Mononuclear cell (primary cell): ENCODE results near the gene MED29. TPM values are rescaled to one million over a fixed set of nuclear protein-coding genes. Genes with fewer than 3 reads are reported as not detected.

ENCODE experiments used
- H3K27me3 ChIP-seq: 2 replicates; pipeline ENCODE4 v1.6.0; 2011; ENCODE audit warnings: low read length, control low read depth; ENCODE audit not compliant: insufficient read depth
- H3K4me1 ChIP-seq: 2 replicates; pipeline ENCODE4 v1.5.1; 2011; ENCODE audit warnings: mild to moderate bottlenecking, low read length, control low read depth; ENCODE audit not compliant: insufficient read depth
- H3K4me3 ChIP-seq: 2 replicates; pipeline ENCODE4 v1.5.1; 2011; ENCODE audit warnings: mild to moderate bottlenecking, low read length, moderate library complexity
- H3K9me3 ChIP-seq: 2 replicates; pipeline ENCODE4 v1.5.1; 2011; ENCODE audit warnings: low read depth, mild to moderate bottlenecking, control low read depth, low read length
- total RNA-seq: library from RNA; depleted of rRNA; stranded (reverse); fragments of >200 nt; gene quantifications from one replicate; pipeline ENCODE4 v1.2.3, GENCODE V29; 2012

Gene MED29
- total RNA-seq, 1 donor, result 21.9 TPM

DNA sequence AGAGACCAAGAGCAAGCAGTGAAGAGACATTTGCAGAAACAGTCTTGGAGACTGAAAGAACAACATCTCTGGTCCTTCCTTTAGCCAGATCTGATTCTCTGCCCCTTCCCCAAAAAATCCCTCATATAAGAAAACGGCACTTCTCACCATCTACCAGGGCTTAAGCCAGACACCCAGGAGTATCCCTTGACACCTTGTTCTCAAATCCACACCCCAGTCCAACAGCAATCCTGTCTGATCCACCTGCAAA lies 19.6 kb downstream of the MED29 start:
- H3K4me3 ChIP-seq, result peak overlapping the region; percentile 100
- H3K27me3 ChIP-seq, result no peaks in the 10 kb centered on the region
- H3K4me1 ChIP-seq, result peaks cover 40% of the 10 kb centered on the region
- no peaks in the 10 kb centered on the region for H3K9me3 ChIP-seq

GRCh38 chr19:39411081-39411831 lies 20.1 kb downstream of the MED29 start:
- Histone ChIP-seq H3K9me3 (no peaks in the 10 kb centered on the region), H3K27me3 (no peaks in the 10 kb centered on the region), H3K4me3 (peak overlapping the region; percentile 100), H3K4me1 (peaks cover 35% of the 10 kb centered on the region)

DNA sequence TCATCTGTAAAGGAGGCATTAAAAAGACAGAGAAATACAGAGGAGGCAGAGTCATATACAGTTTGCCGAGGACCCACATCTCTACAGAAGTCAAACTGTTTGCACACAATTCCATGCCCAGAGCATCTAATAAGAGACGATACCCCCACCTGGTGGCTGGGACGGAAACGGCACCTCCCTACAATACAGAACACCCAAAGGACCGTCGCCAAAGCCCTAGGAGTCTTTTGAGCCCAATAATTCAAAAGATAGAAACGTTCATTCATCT lies 20.6 kb downstream of the MED29 start:
- Histone ChIP-seq H3K4me1 (peaks cover 35% of the 10 kb centered on the region), H3K27me3 (no peaks in the 10 kb centered on the region), H3K4me3 (peak overlapping the region; percentile 100), H3K9me3 (no peaks in the 10 kb centered on the region)

DNA sequence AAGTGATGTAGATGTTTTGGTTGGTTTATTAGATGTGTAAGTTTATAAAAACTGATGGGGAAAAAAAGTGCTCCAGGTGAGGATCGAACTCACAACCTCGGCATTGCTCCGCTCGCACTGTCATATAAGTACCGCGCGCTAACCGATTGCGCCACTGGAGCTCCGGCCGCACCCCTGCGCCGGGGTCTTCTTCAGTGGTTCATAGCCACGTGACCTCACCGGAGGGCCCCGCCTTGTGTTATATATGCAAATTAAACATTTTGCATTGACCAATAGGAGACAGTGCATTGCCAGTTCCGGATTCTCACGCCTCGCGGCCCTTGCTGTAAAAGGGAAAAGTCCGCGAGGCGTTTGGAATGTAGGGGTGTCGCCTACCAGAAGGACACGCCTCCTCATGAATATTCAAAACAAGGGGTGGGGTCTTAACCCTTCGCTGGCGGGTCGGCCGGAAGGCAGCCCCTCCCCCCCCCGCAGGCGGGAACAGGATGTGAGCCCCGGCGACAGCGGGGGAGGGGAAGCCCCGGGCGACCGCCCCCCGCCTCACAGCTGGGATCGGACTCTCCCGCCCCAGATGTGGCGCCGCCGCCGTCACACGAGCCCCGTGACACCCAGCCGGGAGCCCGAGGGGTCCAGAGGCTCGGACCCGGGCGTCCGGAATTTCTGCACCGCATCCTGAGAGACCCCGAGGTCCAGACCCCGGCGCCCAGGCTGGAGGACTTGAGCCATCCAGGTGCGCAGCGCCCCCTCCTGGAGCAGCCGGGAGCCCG lies 21.1 kb downstream of the MED29 start, which contains the start of gene PLEKHG2:
TSS of gene PLEKHG2 (plus strand) at position 570 of the 767 bp plus-strand sequence. CDS start 1,418 bp downstream, outside the sequence.
- peak within 1 kb of the TSS; percentile 100 for H3K4me3 ChIP-seq
- H3K27me3 ChIP-seq, result no peaks in the 10 kb centered on the region
- no peaks in the 10 kb centered on the region for H3K9me3 ChIP-seq
- H3K4me1 ChIP-seq, result peaks cover 35% of the 10 kb centered on the region

- Histone ChIP-seq H3K9me3 (no peaks in the 10 kb centered on the region), H3K27me3 (no peaks in the 10 kb centered on the region), H3K4me1 (peaks cover 35% of the 10 kb centered on the region), H3K4me3 (peak overlapping the region; percentile 100)
Measured at GRCh38 chr19:39412867-39413271, 21.7 kb downstream of the MED29 start.

DNA sequence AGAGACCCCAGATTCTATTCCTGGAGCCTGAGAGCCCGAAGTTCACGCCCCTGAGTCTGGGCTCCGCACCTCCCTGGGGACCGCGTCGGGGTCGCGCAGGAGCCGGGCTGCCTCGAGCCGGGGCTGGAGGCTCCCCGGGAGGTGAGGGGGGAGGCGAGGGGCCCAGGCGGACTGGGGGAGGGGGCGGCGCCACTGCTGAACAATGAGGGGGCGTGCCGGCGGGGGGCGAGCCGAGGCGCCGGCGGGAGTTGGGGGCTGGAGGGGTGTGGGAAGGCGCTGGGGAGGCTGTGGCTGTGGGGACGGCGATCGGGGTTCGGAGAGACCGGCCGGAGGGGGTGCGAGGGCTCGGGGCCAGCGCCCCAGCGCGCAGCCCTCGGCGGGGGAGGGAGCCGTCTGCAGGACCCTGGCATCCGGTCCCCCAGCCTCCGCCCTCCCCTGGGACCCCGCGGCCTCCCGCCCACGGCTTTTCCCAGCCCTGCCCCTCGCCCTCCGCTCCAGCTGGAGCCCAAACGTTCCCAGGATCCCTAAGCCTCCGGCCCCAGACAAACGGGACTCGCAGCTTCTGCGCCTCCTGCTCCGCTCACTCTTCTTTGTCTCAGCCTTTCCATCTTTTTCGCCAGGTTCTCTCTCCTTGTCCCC lies 22.2 kb downstream of the MED29 start:
- no peaks in the 10 kb centered on the region for H3K27me3 ChIP-seq
- H3K4me3 ChIP-seq, result peak overlapping the region; percentile 100
- H3K4me1 ChIP-seq, result peaks cover 33% of the 10 kb centered on the region
- H3K9me3 ChIP-seq, result no peaks in the 10 kb centered on the region

GRCh38 chr19:39413911-39414608 lies 22.9 kb downstream of the MED29 start:
- Histone ChIP-seq H3K4me3 (no peak overlapping the region), H3K9me3 (no peaks in the 10 kb centered on the region), H3K4me1 (peaks cover 27% of the 10 kb centered on the region), H3K27me3 (no peaks in the 10 kb centered on the region)

DNA sequence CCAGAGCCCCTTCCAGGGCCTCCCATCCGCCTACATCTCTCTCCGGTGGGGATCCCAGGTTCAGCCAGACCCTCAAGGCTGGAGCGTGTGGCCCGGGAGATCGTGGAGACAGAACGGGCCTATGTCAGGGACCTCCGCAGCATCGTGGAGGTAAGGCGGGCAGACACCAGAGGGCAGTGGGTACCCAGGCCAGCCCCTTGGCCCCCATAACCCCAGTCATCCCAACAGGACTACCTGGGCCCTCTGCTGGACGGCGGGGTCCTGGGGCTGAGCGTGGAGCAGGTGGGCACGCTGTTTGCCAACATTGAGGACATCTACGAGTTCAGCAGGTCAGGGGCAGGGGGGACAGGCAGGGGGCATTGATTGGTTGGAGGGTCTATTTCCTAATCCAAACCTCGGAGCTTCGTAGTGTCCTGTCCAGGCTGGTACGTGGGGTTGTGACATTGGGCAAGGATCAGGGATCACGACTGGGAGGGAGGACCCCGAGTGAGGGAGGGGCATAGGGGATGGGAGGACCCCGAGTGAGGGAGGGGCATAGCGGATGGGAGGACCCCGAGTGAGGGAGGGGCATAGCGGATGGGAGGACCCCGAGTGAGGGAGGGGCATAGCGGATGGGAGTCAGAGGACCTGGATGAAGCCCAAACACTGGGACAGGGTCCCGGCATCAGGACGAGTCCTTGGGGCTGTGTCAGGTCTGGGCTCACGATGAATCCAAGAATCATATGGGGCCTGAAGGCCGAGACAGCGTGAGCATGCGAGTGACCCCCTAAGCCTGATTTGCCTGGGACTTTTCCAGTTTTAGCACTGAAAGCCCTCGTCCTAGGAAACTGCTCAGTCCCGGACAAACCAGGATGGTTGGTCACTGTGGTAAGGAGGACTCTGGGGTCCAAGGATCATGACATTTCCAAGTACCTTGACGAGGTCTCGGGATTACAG lies 24.2 kb downstream of the MED29 start:
- Histone ChIP-seq H3K4me1 (peaks cover 25% of the 10 kb centered on the region), H3K9me3 (no peaks in the 10 kb centered on the region), H3K4me3 (no peak overlapping the region)

GRCh38 chr19:39416152-39417120 lies 25.3 kb downstream of the MED29 start:
- Histone ChIP-seq H3K9me3 (no peaks in the 10 kb centered on the region), H3K27me3 (no peaks in the 10 kb centered on the region), H3K4me1 (peaks cover 14% of the 10 kb centered on the region)

More for the DNA sequence above, 24.2 kb downstream of the MED29 start:
- no peaks in the 10 kb centered on the region for H3K27me3 ChIP-seq

DNA sequence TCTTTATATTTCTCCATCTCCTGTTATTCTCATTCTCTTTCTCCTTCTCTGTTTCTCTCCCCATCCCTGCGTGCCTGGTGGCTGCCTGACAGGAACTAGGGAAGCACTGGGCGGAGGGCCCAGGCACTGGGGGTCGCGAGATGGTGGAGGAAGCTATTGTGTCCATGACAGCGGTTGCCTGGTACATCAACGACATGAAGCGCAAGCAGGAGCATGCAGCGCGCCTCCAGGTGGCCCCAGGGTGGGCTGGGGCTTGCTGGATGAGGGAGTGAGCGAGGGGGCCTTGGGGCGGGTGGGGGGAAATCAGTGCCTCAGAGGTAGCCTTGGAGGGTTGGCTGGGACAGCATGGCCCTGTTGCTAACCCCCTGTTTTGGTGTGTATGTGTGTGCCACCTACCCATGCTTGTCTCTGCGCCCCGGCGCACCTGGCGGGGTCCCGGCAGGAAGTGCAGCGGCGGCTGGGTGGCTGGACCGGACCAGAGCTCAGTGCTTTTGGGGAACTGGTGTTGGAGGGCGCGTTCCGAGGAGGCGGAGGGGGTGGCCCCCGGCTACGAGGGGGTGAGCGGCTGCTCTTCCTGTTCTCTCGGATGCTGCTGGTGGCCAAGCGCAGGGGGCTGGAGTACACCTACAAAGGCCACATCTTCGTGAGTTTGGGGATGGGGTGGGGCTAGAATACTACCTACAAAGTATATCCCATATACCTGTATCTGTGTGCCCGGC lies 26.4 kb downstream of the MED29 start:
- Histone ChIP-seq H3K4me3 (no peak overlapping the region), H3K27me3 (no peaks in the 10 kb centered on the region)

More at GRCh38 chr19:39416152-39417120, 25.3 kb downstream of the MED29 start:
- no peak overlapping the region for H3K4me3 ChIP-seq

GRCh38 chr19:39419003-39419402 lies 27.8 kb downstream of the MED29 start:
- Histone ChIP-seq H3K27me3 (no peaks in the 10 kb centered on the region), H3K4me1 (peaks cover 5% of the 10 kb centered on the region), H3K4me3 (no peak overlapping the region), H3K9me3 (no peaks in the 10 kb centered on the region)

More for the DNA sequence above, 26.4 kb downstream of the MED29 start:
- Histone ChIP-seq H3K9me3 (no peaks in the 10 kb centered on the region), H3K4me1 (peaks cover 10% of the 10 kb centered on the region)

GRCh38 chr19:39420769-39421168 lies 29.6 kb downstream of the MED29 start:
- no peaks in the 10 kb centered on the region for H3K4me1 ChIP-seq
- H3K9me3 ChIP-seq, result no peaks in the 10 kb centered on the region
- no peaks in the 10 kb centered on the region for H3K27me3 ChIP-seq
- H3K4me3 ChIP-seq, result no peak overlapping the region

- H3K4me1 ChIP-seq, result no peaks in the 10 kb centered on the region
- no peaks in the 10 kb centered on the region for H3K27me3 ChIP-seq
- no peak overlapping the region for H3K4me3 ChIP-seq
- no peaks in the 10 kb centered on the region for H3K9me3 ChIP-seq
Measured at GRCh38 chr19:39422020-39422419, 30.8 kb downstream of the MED29 start.
